HepG2 (cell line): ENCODE measurements around the gene LAMB2. TPM values are rescaled to one million over a fixed set of nuclear protein-coding genes. Genes with fewer than 3 reads are reported as not detected.

ENCODE experiments used
- CC2D1A ChIP-seq: sonication (generic); formaldehyde crosslinking; IDR thresholded peaks from 2 replicates; pipeline ENCODE4 v1.8.1; 2023; ENCODE audit warnings: mild to moderate bottlenecking, missing genetic modification reagents
- DNMT1 ChIP-seq: sonication (generic); formaldehyde crosslinking; IDR thresholded peaks from 2 replicates; pipeline ENCODE4 v1.5.1; 2020; ENCODE audit warnings: mild to moderate bottlenecking, missing genetic modification reagents
- HOXA7 ChIP-seq: sonication (generic); formaldehyde crosslinking; IDR thresholded peaks from 2 replicates; pipeline ENCODE4 v1.8.1; 2022; ENCODE audit warnings: mild to moderate bottlenecking, missing genetic modification reagents, moderate library complexity
- ISL2 ChIP-seq: sonication (generic); formaldehyde crosslinking; IDR thresholded peaks from 2 replicates; pipeline ENCODE4 v1.5.0; 2020; ENCODE audit warnings: missing genetic modification reagents
- MED13 ChIP-seq: sonication (generic); formaldehyde crosslinking; IDR thresholded peaks from 2 replicates; pipeline ENCODE4 v1.5.0; 2020; ENCODE audit warnings: missing genetic modification reagents
- NCOA2 ChIP-seq: sonication (generic); formaldehyde crosslinking; IDR thresholded peaks from 2 replicates; pipeline ENCODE4 v1.8.0; 2022; ENCODE audit warnings: inconsistent platforms
- SMYD3 ChIP-seq: sonication (generic); formaldehyde crosslinking; IDR thresholded peaks from 2 replicates; pipeline ENCODE4 v1.8.1; 2023; ENCODE audit warnings: mild to moderate bottlenecking, missing genetic modification reagents
- SNAPC2 ChIP-seq: sonication (generic); formaldehyde crosslinking; IDR thresholded peaks from 2 replicates; pipeline ENCODE4 v1.8.1; 2022; ENCODE audit warnings: mild to moderate bottlenecking, missing genetic modification reagents
- SP5 ChIP-seq: IDR thresholded peaks from 2 replicates; pipeline ENCODE4 v1.6.1; 2016; ENCODE audit warnings: low read depth, borderline replicate concordance
- ZMAT3 ChIP-seq: sonication (generic); formaldehyde crosslinking; conservative IDR thresholded peaks from 2 replicates; pipeline ENCODE4 v1.7.0; 2021; ENCODE audit warnings: missing genetic modification reagents
- ZNF160 ChIP-seq: sonication (generic); formaldehyde crosslinking; IDR thresholded peaks from 2 replicates; pipeline ENCODE4 v1.8.0; 2022; ENCODE audit warnings: mild to moderate bottlenecking, inconsistent platforms, missing genetic modification reagents
- ZNF235 ChIP-seq: sonication (generic); formaldehyde crosslinking; IDR thresholded peaks from 2 replicates; pipeline ENCODE4 v1.8.1; 2023; ENCODE audit warnings: mild to moderate bottlenecking, missing genetic modification reagents, borderline replicate concordance
- ZNF317 ChIP-seq: sonication (generic); formaldehyde crosslinking; IDR thresholded peaks from 2 replicates; pipeline ENCODE4 v1.5.0; 2020; ENCODE audit warnings: mild to moderate bottlenecking, missing genetic modification reagents
- ZNF501 ChIP-seq: sonication (generic); formaldehyde crosslinking; IDR thresholded peaks from 2 replicates; pipeline ENCODE4 v1.5.1; 2020; ENCODE audit warnings: mild to moderate bottlenecking, moderate library complexity, missing genetic modification reagents
- ZNF562 ChIP-seq: sonication (generic); formaldehyde crosslinking; IDR thresholded peaks from 2 replicates; pipeline ENCODE4 v1.8.0; 2022; ENCODE audit warnings: missing genetic modification reagents, borderline replicate concordance
- ZNF577 ChIP-seq: sonication (generic); formaldehyde crosslinking; IDR thresholded peaks from 2 replicates; pipeline ENCODE4 v1.4.0; 2020; ENCODE audit warnings: mild to moderate bottlenecking, low read depth, missing genetic modification reagents, borderline replicate concordance
- ZNF674 ChIP-seq: sonication (generic); formaldehyde crosslinking; IDR thresholded peaks from 2 replicates; pipeline ENCODE4 v1.5.0; 2020; ENCODE audit warnings: low read depth, mild to moderate bottlenecking, missing genetic modification reagents
- ZNF878 ChIP-seq: sonication (generic); formaldehyde crosslinking; IDR thresholded peaks from 2 replicates; pipeline ENCODE4 v1.8.1; 2023; ENCODE audit warnings: mild to moderate bottlenecking, missing genetic modification reagents, moderate library complexity
- polyA plus RNA-seq, 8 experiments: library from polyadenylated mRNA; depleted of rRNA in 3 of 8; stranded (reverse) in 7 of 8; unstranded in 1 of 8; fragments of >200 nt; fragmentation: Illumina TruSeq in 4 of 8; extraction: Trizol in 4 of 8; gene quantifications; 2 replicates each; pipeline versions ENCODE4 v1.2.1 to v1.2.3, GENCODE V29; 2011 to 2016; ENCODE audit warnings: low read depth in 4 of 8, missing spikeins in 1 of 8, mixed read lengths in 1 of 8; ENCODE audit not compliant: insufficient read depth in 1 of 8
- total RNA-seq, 5 experiments: library from RNA; depleted of rRNA; stranded (reverse); fragments of >200 nt; fragmentation: Illumina TruSeq; extraction: Trizol; gene quantifications; 2 replicates each; pipeline ENCODE4 v1.2.3, GENCODE V29; 2016; ENCODE audit warnings: low read depth in 1 of 5
- TF ChIP-seq, protein P1 (sequence below): sonication (generic); formaldehyde crosslinking; IDR thresholded peaks from 2 replicates; pipeline ENCODE4 v1.4.0; 2020; ENCODE audit warnings: missing genetic modification reagents, borderline replicate concordance
- TF ChIP-seq, protein P2 (sequence below): sonication (generic); formaldehyde crosslinking; IDR thresholded peaks from 2 replicates; pipeline ENCODE4 v1.8.1; 2023; ENCODE audit warnings: mild to moderate bottlenecking, inconsistent platforms, moderate library complexity, missing genetic modification reagents, borderline replicate concordance
- TF ChIP-seq, protein P3 (sequence below): sonication (generic); formaldehyde crosslinking; IDR thresholded peaks from 2 replicates; pipeline ENCODE4 v1.4.0; 2020; ENCODE audit warnings: mild to moderate bottlenecking, missing genetic modification reagents
- TF ChIP-seq, protein P4 (sequence below): IDR thresholded peaks from 2 replicates; pipeline ENCODE4 v1.6.1; 2016

LAMB2 gene
- total and polyA plus RNA-seq, 2 of the 13 experiments (the other 11 are each of a cell fraction or from before 2014, with no cell fraction given): 208 to 443 TPM

DNA sequence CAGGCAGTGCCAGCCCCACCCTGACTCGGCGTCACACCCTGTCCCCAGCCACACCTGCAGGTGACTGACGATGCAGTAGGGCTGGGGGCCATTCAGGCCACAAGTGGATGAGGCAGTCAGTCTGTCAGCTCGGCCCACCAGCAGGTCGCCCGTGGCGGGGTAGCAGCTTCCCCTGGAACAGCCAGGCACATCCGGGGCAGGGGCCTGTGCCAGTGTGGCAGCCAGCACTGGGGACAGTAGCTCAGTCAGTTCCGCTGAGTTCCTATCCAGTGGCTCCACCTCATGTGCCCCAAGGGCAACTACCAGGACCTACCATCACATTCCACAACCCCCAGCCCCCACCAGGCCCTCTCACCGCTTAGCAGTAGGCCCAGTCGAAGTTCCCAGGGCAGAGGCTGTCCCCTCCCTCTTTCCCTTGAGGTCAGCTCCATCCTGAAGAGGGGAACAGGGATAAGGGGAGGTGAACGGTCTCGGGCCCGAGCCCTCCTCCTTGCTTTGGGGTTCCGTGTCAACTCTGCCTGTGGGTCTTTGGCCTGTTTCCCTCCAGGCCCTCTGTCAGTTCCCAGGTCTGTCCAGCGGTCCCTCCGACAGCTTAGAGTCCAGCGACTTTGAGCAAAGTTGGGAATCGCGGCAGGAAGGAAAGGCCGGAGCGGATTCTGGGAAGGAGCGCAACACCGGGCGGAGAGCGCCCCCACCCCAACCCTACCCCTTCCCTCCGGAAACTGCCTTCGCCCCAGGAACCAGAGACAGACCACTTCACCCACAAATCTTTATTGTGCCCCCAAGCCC, at the start of gene LAMB2 (continued):
- TF ChIP-seq, protein P1, sequence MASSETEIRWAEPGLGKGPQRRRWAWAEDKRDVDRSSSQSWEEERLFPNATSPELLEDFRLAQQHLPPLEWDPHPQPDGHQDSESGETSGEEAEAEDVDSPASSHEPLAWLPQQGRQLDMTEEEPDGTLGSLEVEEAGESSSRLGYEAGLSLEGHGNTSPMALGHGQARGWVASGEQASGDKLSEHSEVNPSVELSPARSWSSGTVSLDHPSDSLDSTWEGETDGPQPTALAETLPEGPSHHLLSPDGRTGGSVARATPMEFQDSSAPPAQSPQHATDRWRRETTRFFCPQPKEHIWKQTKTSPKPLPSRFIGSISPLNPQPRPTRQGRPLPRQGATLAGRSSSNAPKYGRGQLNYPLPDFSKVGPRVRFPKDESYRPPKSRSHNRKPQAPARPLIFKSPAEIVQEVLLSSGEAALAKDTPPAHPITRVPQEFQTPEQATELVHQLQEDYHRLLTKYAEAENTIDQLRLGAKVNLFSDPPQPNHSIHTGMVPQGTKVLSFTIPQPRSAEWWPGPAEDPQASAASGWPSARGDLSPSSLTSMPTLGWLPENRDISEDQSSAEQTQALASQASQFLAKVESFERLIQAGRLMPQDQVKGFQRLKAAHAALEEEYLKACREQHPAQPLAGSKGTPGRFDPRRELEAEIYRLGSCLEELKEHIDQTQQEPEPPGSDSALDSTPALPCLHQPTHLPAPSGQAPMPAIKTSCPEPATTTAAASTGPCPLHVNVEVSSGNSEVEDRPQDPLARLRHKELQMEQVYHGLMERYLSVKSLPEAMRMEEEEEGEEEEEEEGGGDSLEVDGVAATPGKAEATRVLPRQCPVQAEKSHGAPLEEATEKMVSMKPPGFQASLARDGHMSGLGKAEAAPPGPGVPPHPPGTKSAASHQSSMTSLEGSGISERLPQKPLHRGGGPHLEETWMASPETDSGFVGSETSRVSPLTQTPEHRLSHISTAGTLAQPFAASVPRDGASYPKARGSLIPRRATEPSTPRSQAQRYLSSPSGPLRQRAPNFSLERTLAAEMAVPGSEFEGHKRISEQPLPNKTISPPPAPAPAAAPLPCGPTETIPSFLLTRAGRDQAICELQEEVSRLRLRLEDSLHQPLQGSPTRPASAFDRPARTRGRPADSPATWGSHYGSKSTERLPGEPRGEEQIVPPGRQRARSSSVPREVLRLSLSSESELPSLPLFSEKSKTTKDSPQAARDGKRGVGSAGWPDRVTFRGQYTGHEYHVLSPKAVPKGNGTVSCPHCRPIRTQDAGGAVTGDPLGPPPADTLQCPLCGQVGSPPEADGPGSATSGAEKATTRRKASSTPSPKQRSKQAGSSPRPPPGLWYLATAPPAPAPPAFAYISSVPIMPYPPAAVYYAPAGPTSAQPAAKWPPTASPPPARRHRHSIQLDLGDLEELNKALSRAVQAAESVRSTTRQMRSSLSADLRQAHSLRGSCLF: no peak
- TF ChIP-seq, protein P2, sequence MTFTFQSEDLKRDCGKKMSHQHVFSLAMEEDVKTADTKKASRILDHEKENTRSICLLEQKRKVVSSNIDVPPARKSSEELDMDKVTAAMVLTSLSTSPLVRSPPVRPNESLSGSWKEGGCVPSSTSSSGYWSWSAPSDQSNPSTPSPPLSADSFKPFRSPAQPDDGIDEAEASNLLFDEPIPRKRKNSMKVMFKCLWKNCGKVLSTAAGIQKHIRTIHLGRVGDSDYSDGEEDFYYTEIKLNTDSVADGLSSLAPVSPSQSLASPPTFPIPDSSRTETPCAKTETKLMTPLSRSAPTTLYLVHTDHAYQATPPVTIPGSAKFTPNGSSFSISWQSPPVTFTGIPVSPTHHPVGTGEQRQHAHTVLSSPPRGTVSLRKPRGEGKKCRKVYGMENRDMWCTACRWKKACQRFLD (CRISPR knock-in tag): no peak
- peak; percentile 82 for TF ChIP-seq ZNF160 (CRISPR knock-in tag)
- TF ChIP-seq ZNF562 (CRISPR knock-in tag): no peak
- TF ChIP-seq SP5 (CRISPR knock-in tag): 0 out of 2 replicates have a peak, but pooled peaks have one; percentile 20
- TF ChIP-seq SNAPC2: peak; percentile 85; the same call in 1 of the 2 replicates
- no peak for TF ChIP-seq ISL2 (CRISPR knock-in tag)
- TF ChIP-seq NCOA2: peak; percentile 40; the same call in 1 of the 2 replicates
- TF ChIP-seq ZNF235 (CRISPR knock-in tag): no peak
- no peak for TF ChIP-seq ZNF501 (CRISPR knock-in tag)
- TF ChIP-seq ZNF317: peak; percentile 79
- TF ChIP-seq, protein P3, sequence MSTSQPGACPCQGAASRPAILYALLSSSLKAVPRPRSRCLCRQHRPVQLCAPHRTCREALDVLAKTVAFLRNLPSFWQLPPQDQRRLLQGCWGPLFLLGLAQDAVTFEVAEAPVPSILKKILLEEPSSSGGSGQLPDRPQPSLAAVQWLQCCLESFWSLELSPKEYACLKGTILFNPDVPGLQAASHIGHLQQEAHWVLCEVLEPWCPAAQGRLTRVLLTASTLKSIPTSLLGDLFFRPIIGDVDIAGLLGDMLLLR (CRISPR knock-in tag): peak; percentile 71; the same call in 1 of the 2 replicates
- no peak for TF ChIP-seq MED13 (CRISPR knock-in tag)
- TF ChIP-seq DNMT1 (CRISPR knock-in tag): no peak
- TF ChIP-seq ZNF577: no peak
- no peak for TF ChIP-seq ZNF878 (CRISPR knock-in tag)
- TF ChIP-seq HOXA7 (CRISPR knock-in tag): no peak
- TF ChIP-seq SMYD3 (CRISPR knock-in tag): 0 out of 2 replicates have a peak, but pooled peaks have one; percentile 59
- TF ChIP-seq ZMAT3: no peak
- TF ChIP-seq, protein P4, sequence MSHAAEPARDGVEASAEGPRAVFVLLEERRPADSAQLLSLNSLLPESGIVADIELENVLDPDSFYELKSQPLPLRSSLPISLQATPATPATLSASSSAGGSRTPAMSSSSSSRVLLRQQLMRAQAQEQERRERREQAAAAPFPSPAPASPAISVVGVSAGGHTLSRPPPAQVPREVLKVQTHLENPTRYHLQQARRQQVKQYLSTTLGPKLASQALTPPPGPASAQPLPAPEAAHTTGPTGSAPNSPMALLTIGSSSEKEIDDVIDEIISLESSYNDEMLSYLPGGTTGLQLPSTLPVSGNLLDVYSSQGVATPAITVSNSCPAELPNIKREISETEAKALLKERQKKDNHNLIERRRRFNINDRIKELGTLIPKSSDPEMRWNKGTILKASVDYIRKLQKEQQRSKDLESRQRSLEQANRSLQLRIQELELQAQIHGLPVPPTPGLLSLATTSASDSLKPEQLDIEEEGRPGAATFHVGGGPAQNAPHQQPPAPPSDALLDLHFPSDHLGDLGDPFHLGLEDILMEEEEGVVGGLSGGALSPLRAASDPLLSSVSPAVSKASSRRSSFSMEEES (CRISPR knock-in tag): no peak
- TF ChIP-seq CC2D1A (CRISPR knock-in tag): no peak
- no peak for TF ChIP-seq ZNF674 (CRISPR knock-in tag)
